Lung (tissue), 12 donors: ENCODE results near the gene PDCD7. TPM values are rescaled to one million over a fixed set of nuclear protein-coding genes. Genes with fewer than 3 reads are reported as not detected.
"Not testable (repeated sequence)": the region's sequence is repeated elsewhere in the genome, so short reads cannot be mapped to it uniquely, and the experiment has no call there.

ENCODE experiments used
- ATAC-seq: fragments of 200-7000 bp; cut with Tn5 transposase; one replicate; pipeline ENCODE4 v1.9.1; 2020; ENCODE audit warnings: moderate number of reproducible peaks; ENCODE audit not compliant: insufficient read depth, low FRiP score
- DNase-seq, 3 donors: peaks; one replicate each; pipeline ENCODE4 v3.0.0-alpha.2; 2013 to 2017
- H3K27ac ChIP-seq, 2 donors: one replicate each; pipeline ENCODE4 v1.5.1; 2013; ENCODE audit warnings: mild to moderate bottlenecking in 2 of 2, moderate library complexity in 2 of 2, control low read depth in 1 of 2, inconsistent platforms in 1 of 2, low read depth in 1 of 2, low read length in 1 of 2
- H3K27me3 ChIP-seq, 3 donors: one replicate each; pipeline ENCODE4 v1.5.1; 2013; ENCODE audit warnings: low read length in 2 of 3; ENCODE audit not compliant: control insufficient read depth in 3 of 3, insufficient read depth in 3 of 3
- H3K36me3 ChIP-seq, 4 donors: one replicate each; pipeline ENCODE4 v1.5.1; 2013; ENCODE audit warnings: low read length in 4 of 4, mild to moderate bottlenecking in 1 of 4, moderate library complexity in 1 of 4; ENCODE audit not compliant: control insufficient read depth in 4 of 4, insufficient read depth in 4 of 4
- H3K4me1 ChIP-seq, 5 donors: one replicate each; pipeline ENCODE4 v1.5.1; 2013; ENCODE audit warnings: low read length in 5 of 5, mild to moderate bottlenecking in 2 of 5, moderate library complexity in 1 of 5; ENCODE audit not compliant: control insufficient read depth in 5 of 5, insufficient read depth in 5 of 5
- H3K4me3 ChIP-seq: one replicate; pipeline ENCODE4 v1.5.1; 2013; ENCODE audit warnings: mild to moderate bottlenecking, control low read depth, moderate library complexity
- H3K9ac ChIP-seq, 2 donors: one replicate each; pipeline ENCODE4 v1.5.1; 2013; ENCODE audit warnings: low read length in 2 of 2, control low read depth in 1 of 2; ENCODE audit not compliant: insufficient read depth in 1 of 2
- H3K9me3 ChIP-seq, 4 donors: one replicate each; pipeline ENCODE4 v1.5.1; 2013; ENCODE audit warnings: low read length in 3 of 4, mild to moderate bottlenecking in 1 of 4, moderate library complexity in 1 of 4; ENCODE audit not compliant: control insufficient read depth in 4 of 4, insufficient read depth in 3 of 4
- WGBS, 2 donors: extraction: QIAGEN DNeasy Blood & Tissue Kit; methylation state at CpG; one replicate each; pipeline ENCODE4 v1.1.7; 2013; 5-methylcytosine and 5-hydroxymethylcytosine counted together
- polyA plus RNA-seq, 2 donors: library from polyadenylated mRNA; stranded (reverse); fragments of 200-250 nt; gene quantifications; one replicate each; pipeline ENCODE4 v1.2.1, GENCODE V29; 2013
- total RNA-seq, 2 donors: library from RNA; depleted of rRNA in 1 of 2; stranded (reverse); fragments of >200 nt in 1 of 2; gene quantifications; one replicate each; pipeline ENCODE4 v1.2.1, GENCODE V29; 2014 to 2021
- TF ChIP-seq, protein P1 (sequence below): IDR thresholded peaks from 2 replicates; pipeline ENCODE4 v1.5.1; 2012; ENCODE audit warnings: mild to moderate bottlenecking; ENCODE audit errors: control extremely low read depth, extremely low read depth
- donor health status: control.
- donor health status: control.
- donor health status: Bipolar disorder and iron deficiency.
- donor health status: healthy.
- donor health status: DM: yes; HTN: yes; CAD: no.

The PDCD7 gene
- total and polyA plus RNA-seq, 4 donors = 8.8 to 21.7 (median 14.1) TPM

DNA sequence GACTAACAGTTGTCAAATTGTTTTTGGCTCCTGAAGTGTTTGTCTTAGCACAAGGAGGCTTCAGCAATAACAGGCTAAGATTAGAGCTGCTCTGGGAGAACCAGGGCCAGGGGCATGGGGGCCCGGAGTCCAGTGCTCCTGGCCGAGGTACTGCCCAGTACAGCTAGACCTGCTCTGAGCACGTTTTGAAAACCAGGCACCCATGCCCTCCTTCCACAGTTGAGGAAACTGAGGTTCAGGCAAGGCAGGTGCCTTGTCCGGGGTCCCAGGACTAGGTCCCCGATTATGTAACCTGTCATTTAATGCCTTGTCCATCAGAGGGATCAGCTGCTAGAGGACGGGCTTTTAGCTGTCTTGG is 37.9 kb downstream of the PDCD7 start:
- H3K27ac ChIP-seq = no peak overlapping the region
- 86 to 88% methylated on average over 6 of the region's 6 CpGs for WGBS, 2 donors
- no peak for DNase-seq
- no peak for ATAC-seq
- H3K4me1 ChIP-seq = peaks cover 0 to 33% (median 14%) of the 10 kb centered on the region in 5 donors
- H3K9ac ChIP-seq = no peak overlapping the region
- no peaks in the 10 kb centered on the region for H3K27me3 ChIP-seq
- TF ChIP-seq, protein P1, sequence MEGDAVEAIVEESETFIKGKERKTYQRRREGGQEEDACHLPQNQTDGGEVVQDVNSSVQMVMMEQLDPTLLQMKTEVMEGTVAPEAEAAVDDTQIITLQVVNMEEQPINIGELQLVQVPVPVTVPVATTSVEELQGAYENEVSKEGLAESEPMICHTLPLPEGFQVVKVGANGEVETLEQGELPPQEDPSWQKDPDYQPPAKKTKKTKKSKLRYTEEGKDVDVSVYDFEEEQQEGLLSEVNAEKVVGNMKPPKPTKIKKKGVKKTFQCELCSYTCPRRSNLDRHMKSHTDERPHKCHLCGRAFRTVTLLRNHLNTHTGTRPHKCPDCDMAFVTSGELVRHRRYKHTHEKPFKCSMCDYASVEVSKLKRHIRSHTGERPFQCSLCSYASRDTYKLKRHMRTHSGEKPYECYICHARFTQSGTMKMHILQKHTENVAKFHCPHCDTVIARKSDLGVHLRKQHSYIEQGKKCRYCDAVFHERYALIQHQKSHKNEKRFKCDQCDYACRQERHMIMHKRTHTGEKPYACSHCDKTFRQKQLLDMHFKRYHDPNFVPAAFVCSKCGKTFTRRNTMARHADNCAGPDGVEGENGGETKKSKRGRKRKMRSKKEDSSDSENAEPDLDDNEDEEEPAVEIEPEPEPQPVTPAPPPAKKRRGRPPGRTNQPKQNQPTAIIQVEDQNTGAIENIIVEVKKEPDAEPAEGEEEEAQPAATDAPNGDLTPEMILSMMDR = no peak
- no peak overlapping the region for H3K4me3 ChIP-seq
- peaks cover 0 to 22% (median 15%) of the 10 kb centered on the region in 4 donors for H3K36me3 ChIP-seq
- H3K9me3 ChIP-seq = no peaks in the 10 kb centered on the region

DNA sequence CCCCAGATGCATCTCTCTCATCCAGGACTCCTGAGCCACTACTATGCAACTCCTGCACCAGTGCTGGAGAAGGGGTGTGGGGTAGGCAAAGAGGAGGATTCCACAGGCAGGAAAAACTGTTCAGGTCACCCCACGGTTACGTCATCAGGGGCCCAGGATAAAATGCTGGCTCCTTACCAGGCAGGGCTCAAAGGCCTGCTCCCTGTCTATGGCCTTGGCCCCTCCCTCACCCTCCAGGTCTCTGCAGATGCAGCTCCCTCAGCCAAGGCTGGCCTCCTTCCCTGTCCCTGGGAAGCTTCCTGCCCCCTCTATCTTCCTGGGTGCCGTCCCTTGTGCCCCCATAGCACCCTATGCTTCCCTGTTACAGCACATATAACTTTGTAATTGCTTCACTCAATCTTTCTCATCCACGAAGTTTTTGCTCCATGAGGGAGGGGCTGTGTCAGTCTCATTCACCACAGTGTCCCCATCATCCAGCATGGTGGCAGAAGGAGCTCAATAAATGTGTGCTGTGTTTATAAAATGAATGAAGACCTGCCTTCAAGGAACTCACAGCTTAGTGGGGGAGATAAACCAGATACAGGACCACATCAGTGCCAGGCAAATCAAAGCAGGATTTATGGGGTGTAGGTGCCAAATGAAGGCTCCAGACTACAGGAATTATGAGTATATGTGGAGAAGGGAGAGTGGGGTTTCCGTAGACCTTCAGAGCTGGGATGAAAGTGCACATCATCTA is 38.4 kb downstream of the PDCD7 start:
- Histone ChIP-seq H3K9ac (no peak overlapping the region), H3K36me3 (peaks cover 0 to 20% (median 10%) of the 10 kb centered on the region in 4 donors), H3K27me3 (no peaks in the 10 kb centered on the region), H3K9me3 (no peaks in the 10 kb centered on the region), H3K4me1 (peaks cover 0 to 39% (median 14%) of the 10 kb centered on the region in 5 donors), H3K27ac (no peak overlapping the region), H3K4me3 (no peak overlapping the region)
- 60 to 67% methylated on average over 5 of the region's 5 CpGs for WGBS, 2 donors
- no peak for ATAC-seq
- no peak for DNase-seq
- TF ChIP-seq, protein P1 = no peak

DNA sequence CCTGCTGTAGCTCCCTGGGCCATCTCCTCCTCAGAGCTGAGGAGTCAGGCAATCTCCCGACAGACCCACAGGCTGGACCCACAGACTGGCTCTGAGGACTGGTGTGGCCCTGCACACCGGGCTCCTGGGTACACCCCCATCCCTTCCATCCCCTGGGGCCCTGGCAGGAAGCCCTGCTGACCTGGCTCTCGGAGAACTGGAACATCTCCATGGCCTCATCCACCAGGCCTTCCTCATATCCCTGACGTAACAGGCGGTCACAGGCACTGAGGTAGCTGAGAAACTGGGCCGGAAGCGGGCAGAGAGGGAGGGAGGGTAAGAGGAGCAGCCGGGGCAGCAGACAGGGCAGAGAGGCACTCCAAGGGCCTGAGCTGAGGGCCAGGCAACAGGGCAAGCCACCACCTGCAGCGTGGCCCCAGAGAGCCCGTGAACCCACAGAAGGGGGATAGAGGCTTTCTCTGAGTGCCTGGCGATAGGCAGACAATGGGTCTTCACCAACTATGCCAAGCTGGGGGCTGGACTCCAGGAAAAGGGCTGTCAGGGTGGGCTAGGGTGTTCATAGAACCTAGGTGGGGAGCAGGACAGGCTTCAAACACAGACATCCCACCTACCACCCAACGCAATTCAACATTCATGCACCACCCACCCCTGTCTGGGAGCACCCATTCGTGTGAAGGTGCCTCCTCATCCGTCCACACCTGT is 39.2 kb downstream of the PDCD7 start:
- DNase-seq (no peak), ATAC-seq (no peak)
- H3K9me3 ChIP-seq = no peaks in the 10 kb centered on the region
- peaks cover 0 to 17% (median 8%) of the 10 kb centered on the region in 4 donors for H3K36me3 ChIP-seq
- H3K9ac ChIP-seq = no peak overlapping the region
- no peak overlapping the region for H3K27ac ChIP-seq
- H3K4me3 ChIP-seq = no peak overlapping the region
- H3K4me1 ChIP-seq = peaks cover 0 to 46% (median 15%) of the 10 kb centered on the region in 5 donors
- WGBS, 2 donors = 80 to 87% methylated on average over 14 of the region's 14 CpGs
- no peaks in the 10 kb centered on the region for H3K27me3 ChIP-seq
- TF ChIP-seq, protein P1 = no peak

DNA sequence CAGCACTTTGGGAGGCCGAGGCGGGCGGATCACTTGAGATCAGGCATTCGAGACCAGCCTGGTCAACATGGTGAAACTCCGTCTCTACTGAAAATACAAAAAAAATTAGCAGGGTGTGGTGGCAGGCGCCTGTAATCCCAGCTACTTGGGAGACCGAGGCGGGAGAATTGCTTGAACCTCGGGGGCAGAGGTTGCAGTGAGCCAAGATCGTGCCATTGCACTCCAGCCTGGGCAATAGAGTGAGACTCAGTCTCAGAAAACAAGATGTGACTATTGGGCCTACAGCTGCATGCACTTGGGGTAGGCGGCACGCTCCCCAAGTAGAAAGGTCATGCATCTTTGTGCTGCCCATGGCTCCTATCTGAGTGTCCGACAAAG is 39.8 kb downstream of the PDCD7 start:
- H3K4me1 ChIP-seq = peaks cover 0 to 53% (median 21%) of the 10 kb centered on the region in 5 donors
- 95 to 96% methylated on average over 13 of the region's 13 CpGs for WGBS, 2 donors
- not testable (repeated sequence) for ATAC-seq, H3K4me3 ChIP-seq, DNase-seq, H3K27me3 ChIP-seq, H3K9ac ChIP-seq, H3K27ac ChIP-seq, H3K9me3 ChIP-seq
- H3K36me3 ChIP-seq = peaks cover 0 to 12% (median 8%) of the 10 kb centered on the region in 4 donors
